ENCODE data around the gene OVAAL.

The OVAAL gene

GRCh38 chr1:180558664-180559063 is at the start of gene OVAAL:
Gene OVAAL, plus strand, starts transcription at chr1:180558964.
- DNase-seq: no peak

DNA sequence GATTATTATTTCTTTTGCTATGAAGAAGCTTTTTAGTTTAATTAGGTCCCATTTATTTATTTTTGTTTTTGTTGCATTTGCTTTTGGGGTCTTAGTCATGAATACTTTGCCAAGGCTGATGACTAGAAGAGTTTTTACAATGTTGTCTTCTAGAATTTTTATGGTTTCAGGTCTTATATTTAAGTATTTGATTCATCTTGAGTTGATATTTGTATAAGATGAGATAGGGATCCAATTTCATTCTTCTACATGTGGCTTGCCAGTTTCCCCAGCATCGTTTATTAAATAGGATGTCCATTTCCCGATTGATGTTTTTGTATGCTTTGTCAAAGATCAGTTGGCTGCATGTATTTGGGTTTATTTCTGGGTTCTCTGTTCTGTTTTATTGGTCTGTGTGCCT is 47.9 kb upstream of the OVAAL start:
- no peak for DNase-seq

DNA sequence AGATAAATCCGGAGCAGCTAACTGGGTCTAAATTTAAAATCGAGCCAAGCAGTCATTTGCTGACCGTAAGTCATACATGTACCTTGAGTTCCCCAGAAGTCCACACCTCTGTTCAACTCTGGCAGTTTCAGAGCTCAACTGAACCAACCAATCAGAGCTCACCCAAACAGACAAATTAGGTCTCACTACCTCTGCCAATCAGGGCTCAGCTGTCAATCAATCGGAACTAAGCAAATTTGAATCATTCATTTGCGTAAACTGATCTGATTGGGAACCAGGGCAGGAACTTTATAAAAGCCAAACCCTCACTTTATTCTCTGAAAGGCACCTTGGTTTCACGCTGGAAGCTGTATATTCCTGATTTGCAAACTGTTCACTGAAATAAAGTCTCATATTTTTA is 45.2 kb upstream of the OVAAL start:
- DNase-seq: no peak

- DNase-seq: no peak
Observed at GRCh38 chr1:180515364-180515763, 43.4 kb upstream of the OVAAL start.

GRCh38 chr1:180515857-180516388 is 42.8 kb upstream of the OVAAL start:
- peak; percentile 51 for DNase-seq

GRCh38 chr1:180519846-180520245 is 38.9 kb upstream of the OVAAL start:
- DNase-seq: no peak

- DNase-seq: no peak
Observed at GRCh38 chr1:180521474-180522212, 37.1 kb upstream of the OVAAL start.

- DNase-seq: no peak
Observed at GRCh38 chr1:180522213-180522515, 36.6 kb upstream of the OVAAL start.

DNA sequence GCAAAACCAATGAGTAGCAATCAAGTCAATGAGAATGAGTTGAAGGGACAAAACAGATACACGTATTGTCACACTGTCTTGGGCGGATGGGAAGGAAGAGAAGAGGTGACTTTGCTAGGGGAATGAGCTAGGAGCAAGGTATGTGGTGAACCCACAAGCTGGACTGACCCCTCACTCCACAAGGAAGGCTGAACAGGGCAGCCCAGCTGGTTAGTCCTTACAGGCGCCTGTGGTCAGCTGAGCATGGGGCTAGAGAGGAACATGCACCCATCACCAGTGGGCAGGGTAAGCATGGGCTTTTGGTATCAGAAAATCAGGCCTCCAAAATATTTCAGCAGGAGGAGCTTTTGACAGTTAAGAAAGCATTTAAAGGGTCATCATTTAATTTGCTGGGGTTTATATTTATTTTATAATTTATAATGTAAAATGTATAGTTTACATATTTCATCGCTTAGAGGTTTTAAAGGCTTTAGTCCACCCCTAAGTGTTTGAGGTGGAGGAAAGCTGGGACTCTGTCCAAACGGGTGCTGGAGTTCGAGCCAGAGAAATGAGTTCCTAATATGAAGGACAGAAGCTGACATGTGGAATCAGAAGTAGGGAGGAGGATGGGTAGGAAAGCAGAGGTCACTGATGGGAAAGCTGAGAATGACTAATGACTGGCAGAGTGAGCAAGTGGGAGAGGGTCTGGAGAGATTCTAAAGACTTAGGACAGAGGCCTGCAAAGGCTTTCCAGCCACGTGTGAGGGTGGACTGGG is 34.4 kb upstream of the OVAAL start:
- DNase-seq: no peak

GRCh38 chr1:180524915-180525714 is 33.6 kb upstream of the OVAAL start:
- no peak for DNase-seq

DNA sequence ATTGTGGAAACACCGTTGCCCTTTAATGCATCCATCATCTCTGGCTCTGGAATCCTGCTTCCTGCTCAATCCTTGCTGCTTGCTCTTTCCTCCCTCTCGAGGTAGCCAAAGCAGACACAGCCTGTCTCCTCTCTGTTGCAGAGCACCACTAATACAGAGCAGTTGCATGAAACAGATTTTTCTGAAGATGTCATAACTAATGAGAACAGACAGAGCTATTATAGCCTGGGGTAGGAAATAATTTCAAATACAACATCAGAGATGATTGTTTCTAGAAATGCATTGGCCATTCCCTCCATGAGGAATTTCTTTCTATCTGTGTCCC is 33.1 kb upstream of the OVAAL start:
- no peak for DNase-seq

DNA sequence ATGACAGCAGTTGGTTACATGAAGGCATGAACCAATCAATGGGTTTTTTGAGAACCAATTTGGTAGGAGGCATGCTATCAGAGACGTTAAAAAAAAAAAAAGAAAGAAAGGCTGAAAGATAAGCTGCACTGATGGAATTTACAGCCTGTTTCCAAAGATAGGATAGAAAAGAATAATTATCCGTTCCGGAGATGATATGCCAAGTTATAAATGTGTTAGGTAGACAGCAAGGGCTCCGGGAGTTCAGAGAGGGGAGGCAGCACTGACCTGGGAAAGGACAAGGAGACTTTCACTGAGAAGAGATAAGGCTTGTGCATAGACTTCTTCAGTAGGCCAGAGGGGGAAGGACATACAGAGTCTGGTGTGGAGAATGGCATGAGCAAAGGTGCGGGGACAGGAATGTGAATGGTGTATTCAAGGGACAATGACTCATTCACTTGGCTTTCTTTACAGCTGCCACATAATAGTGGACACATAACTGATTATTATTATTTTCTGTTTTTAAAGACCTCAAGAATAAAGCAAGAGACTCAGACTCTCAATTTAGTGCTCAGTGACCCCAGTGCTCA is 31.6 kb upstream of the OVAAL start:
- no peak for DNase-seq

- DNase-seq: no peak
Observed at GRCh38 chr1:180528868-180529470, 29.8 kb upstream of the OVAAL start.

GRCh38 chr1:180530501-180530900 is 28.3 kb upstream of the OVAAL start:
- DNase-seq: no peak

DNA sequence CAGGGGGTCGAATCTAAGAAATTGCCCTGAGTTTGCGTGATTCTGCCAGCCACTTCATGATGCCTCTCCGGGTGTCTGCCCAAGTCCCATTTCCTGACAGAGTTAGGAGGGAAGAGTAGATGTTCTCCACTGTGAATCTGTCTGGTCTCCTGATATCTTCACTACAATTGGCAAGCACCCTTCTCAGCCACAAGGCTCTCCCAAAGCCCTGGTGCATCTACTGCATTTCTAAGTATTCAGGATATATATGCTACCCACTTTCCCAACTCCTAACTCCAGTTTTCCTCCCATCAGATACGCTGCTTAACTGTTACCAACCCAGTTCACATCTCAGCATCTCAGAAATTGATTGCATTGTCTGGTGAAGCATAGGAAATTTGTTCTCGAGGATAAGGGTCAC is 25.9 kb upstream of the OVAAL start:
- no peak for DNase-seq

- DNase-seq: peak; percentile 65
Observed at GRCh38 chr1:180533266-180533987, 25.3 kb upstream of the OVAAL start.

GRCh38 chr1:180534214-180534613 is 24.6 kb upstream of the OVAAL start:
- no peak for DNase-seq

DNA sequence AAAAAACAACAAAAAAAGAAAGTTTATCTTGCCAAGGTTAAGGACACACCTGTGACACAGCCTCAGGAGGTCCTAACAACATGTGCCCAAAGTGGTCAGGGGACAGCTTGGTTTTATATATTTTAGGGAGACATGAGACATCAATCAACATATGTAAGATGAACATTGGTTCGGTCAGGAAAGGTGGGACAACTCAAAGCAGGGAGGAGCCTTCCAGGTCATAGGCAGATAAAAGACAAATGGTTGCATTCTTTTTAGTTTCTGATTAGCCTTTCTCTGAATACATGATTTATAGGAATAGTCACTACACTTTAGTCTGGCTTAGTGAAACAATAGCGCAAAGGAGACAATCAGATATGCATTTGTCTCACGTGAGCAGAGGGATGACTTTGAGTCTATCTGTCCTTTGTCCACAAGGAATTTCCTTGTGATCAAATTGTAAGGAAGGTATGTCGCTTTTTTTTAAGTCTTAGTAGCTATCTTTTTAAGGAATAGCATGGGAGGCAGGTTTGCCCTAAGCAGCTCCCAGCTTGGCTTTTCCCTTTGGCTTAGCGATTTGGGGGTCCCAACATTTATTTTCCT is 23.3 kb upstream of the OVAAL start:
- no peak for DNase-seq

DNA sequence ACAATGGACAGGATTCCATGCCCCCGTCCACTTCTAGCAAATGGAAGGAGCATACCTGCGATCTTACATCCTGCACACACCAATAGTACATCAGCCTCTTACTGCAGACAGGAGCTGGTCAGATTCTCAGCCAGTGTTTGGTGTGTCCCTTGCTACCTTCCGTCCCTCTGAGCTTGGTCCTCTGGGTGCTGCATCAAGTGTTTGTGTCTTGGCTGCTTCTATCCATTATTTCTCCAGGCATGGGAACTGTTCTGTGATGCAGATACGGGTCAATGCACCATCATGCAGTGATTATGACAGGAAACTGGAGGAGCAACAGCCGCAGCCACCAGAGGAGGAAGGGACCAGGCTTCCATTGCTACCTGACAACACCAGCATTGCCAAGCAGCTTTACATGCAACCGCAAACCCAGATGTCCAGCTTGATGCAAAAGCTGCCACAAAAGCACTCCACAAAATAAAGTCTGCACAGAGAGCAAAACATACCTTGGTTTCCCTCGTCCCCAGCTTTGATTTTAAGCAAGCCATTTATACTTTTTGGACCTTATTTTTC is 21.9 kb upstream of the OVAAL start:
- DNase-seq: no peak

GRCh38 chr1:180539136-180539535 is 19.6 kb upstream of the OVAAL start:
- DNase-seq: no peak

Data from NCI-H774 (cell line).